IPS DF 19.7 (cell line): Measurements from ENCODE around the gene OLFML2A.

ENCODE experiments used
- DNase-seq: peaks from one replicate; pipeline ENCODE4 v3.0.0-alpha.2; 2013; ENCODE audit warnings: low read depth, low spot score

OLFML2A gene

GRCh38 chr9:124797343-124798103, 20.6 kb downstream of the OLFML2A start:
- DNase-seq, result no peak

GRCh38 chr9:124799274-124800006, 22.5 kb downstream of the OLFML2A start:
- no peak for DNase-seq

GRCh38 chr9:124800306-124801259, 23.6 kb downstream of the OLFML2A start:
- no peak for DNase-seq

- DNase-seq, result no peak
Observed at GRCh38 chr9:124801356-124801755, 24.4 kb downstream of the OLFML2A start.

- no peak for DNase-seq
Observed at GRCh38 chr9:124802426-124802825, 25.5 kb downstream of the OLFML2A start.

- DNase-seq, result no peak
Observed at GRCh38 chr9:124803911-124804310, 27.0 kb downstream of the OLFML2A start.

GRCh38 chr9:124805186-124805585, 28.3 kb downstream of the OLFML2A start:
- no peak for DNase-seq

- no peak for DNase-seq
Observed at GRCh38 chr9:124808246-124808956, 31.5 kb downstream of the OLFML2A start.

- DNase-seq, result no peak
Observed at GRCh38 chr9:124809211-124809610, 32.3 kb downstream of the OLFML2A start.

- DNase-seq, result no peak
Observed at GRCh38 chr9:124809741-124810500, 33.0 kb downstream of the OLFML2A start.

GRCh38 chr9:124810663-124811355, 33.9 kb downstream of the OLFML2A start:
- peak; percentile 71 for DNase-seq

- DNase-seq, result no peak
Observed at GRCh38 chr9:124812441-124812876, 35.5 kb downstream of the OLFML2A start.

- no peak for DNase-seq
Observed at GRCh38 chr9:124813041-124813440, 36.1 kb downstream of the OLFML2A start.

GRCh38 chr9:124813501-124814163, 36.7 kb downstream of the OLFML2A start:
- no peak for DNase-seq

GRCh38 chr9:124814164-124814535, 37.2 kb downstream of the OLFML2A start:
- no peak for DNase-seq

- no peak for DNase-seq
Observed at GRCh38 chr9:124815601-124816000, 38.7 kb downstream of the OLFML2A start.

- no peak for DNase-seq
Observed at GRCh38 chr9:124818431-124819281, 41.7 kb downstream of the OLFML2A start.
